HFFc6 (cell line): ENCODE results near the gene KRT79. TPM values are rescaled to one million over a fixed set of nuclear protein-coding genes. Genes with fewer than 3 reads are reported as not detected.

ENCODE experiments used
- DNase-seq: peaks from one replicate; pipeline ENCODE4 v3.0.0-alpha.2; 2018
- H3K27ac Mint-ChIP-seq: 2 replicates; pipeline ENCODE4 v1.8.0; 2020; ENCODE audit warnings: mild to moderate bottlenecking, mixed read lengths
- H3K27me3 Mint-ChIP-seq: 2 replicates; pipeline ENCODE4 v1.8.0; 2021; ENCODE audit warnings: mild to moderate bottlenecking, moderate library complexity, mixed read lengths; ENCODE audit not compliant: insufficient read depth
- H3K36me3 Mint-ChIP-seq: 2 replicates; pipeline ENCODE4 v1.8.0; 2021; ENCODE audit warnings: low read depth, mixed read lengths
- H3K4me1 Mint-ChIP-seq: 2 replicates; pipeline ENCODE4 v1.8.0; 2020; ENCODE audit warnings: low read depth, mixed read lengths
- H3K4me3 Mint-ChIP-seq: 2 replicates; pipeline ENCODE4 v1.8.0; 2020; ENCODE audit warnings: mild to moderate bottlenecking, moderate library complexity, mixed read lengths
- H3K9me3 Mint-ChIP-seq: 2 replicates; pipeline ENCODE4 v1.8.0; 2020; ENCODE audit warnings: mild to moderate bottlenecking, mixed read lengths
- CTCF ChIP-seq: fragments of 200-600 bp; sonication (generic); IDR thresholded peaks from 2 replicates; pipeline ENCODE4 v1.5.0; 2021; ENCODE audit warnings: antibody characterized with exemption, mild to moderate bottlenecking
- total RNA-seq, 6 experiments: library from RNA; stranded (reverse); fragmentation: NEBNext Ultra II Directional; extraction: Animal tissue kit (Norgen Biotek cat#: 25700); gene quantifications; 2 replicates in 1 of 6; 3 replicates in 5 of 6; pipeline ENCODE4 v1.2.3, GENCODE V29; 2021

The KRT79 gene
- total RNA-seq, 6 experiments from 2014 or later, result not detected

GRCh38 chr12:52828591-52829021 lies 5.5 kb downstream of the KRT79 start:
- TF ChIP-seq CTCF, result no peak
- Mint-ChIP-seq H3K4me3 (no peak overlapping the region), H3K36me3 (no peaks in the 10 kb centered on the region), H3K27ac (no peak overlapping the region), H3K4me1 (peaks cover 25% of the 10 kb centered on the region), H3K27me3 (peaks cover 5% of the 10 kb centered on the region), H3K9me3 (no peaks in the 10 kb centered on the region)
- no peak for DNase-seq

- Mint-ChIP-seq H3K9me3 (no peaks in the 10 kb centered on the region), H3K36me3 (no peaks in the 10 kb centered on the region), H3K27ac (no peak overlapping the region), H3K27me3 (peaks cover 5% of the 10 kb centered on the region), H3K4me1 (peaks cover 25% of the 10 kb centered on the region), H3K4me3 (no peak overlapping the region)
- no peak for TF ChIP-seq CTCF
- DNase-seq, result no peak
Measured at GRCh38 chr12:52828156-52828555, 6.0 kb downstream of the KRT79 start.

- Mint-ChIP-seq H3K9me3 (no peaks in the 10 kb centered on the region), H3K27me3 (peaks cover 5% of the 10 kb centered on the region), H3K4me1 (peaks cover 30% of the 10 kb centered on the region), H3K36me3 (no peaks in the 10 kb centered on the region), H3K4me3 (no peak overlapping the region), H3K27ac (no peak overlapping the region)
- DNase-seq, result no peak
- no peak for TF ChIP-seq CTCF
Measured at GRCh38 chr12:52827499-52828090, 6.5 kb downstream of the KRT79 start.

GRCh38 chr12:52826611-52827498 lies 7.3 kb downstream of the KRT79 start:
- Mint-ChIP-seq H3K27ac (peak overlapping the region; percentile 57; the same call in 1 of the 2 replicates), H3K4me1 (peaks cover 38% of the 10 kb centered on the region), H3K4me3 (no peak overlapping the region), H3K27me3 (peaks cover 5% of the 10 kb centered on the region), H3K36me3 (no peaks in the 10 kb centered on the region), H3K9me3 (no peaks in the 10 kb centered on the region)
- peak; percentile 23 for DNase-seq
- no peak for TF ChIP-seq CTCF

- DNase-seq, result no peak
- peaks cover 40% of the 10 kb centered on the region for H3K4me1 Mint-ChIP-seq
Measured at GRCh38 chr12:52825961-52826360, 8.2 kb downstream of the KRT79 start.

More at GRCh38 chr12:52825961-52826360, 8.2 kb downstream of the KRT79 start:
- H3K27me3 Mint-ChIP-seq, result peaks cover 5% of the 10 kb centered on the region
- H3K36me3 Mint-ChIP-seq, result no peaks in the 10 kb centered on the region
- TF ChIP-seq CTCF, result no peak
- H3K9me3 Mint-ChIP-seq, result no peaks in the 10 kb centered on the region
- no peak overlapping the region; the same call in 1 of the 2 replicates for H3K27ac Mint-ChIP-seq
- H3K4me3 Mint-ChIP-seq, result no peak overlapping the region
